Stimulated activated naive B cell treated with anti-CD40 and anti-IgM and Interleukin-4, amounts not matched to agents 10 μg/mL and 1 μg/mL and 100 μg/mL, for 72 hours (primary cell): ENCODE results near the gene ITGB1BP1.
"Not testable (repeated sequence)": the region's sequence is repeated elsewhere in the genome, so short reads cannot be mapped to it uniquely, and the experiment has no call there.

ENCODE experiments used
- ATAC-seq, 2 donors: fragments of 150-1000 bp; cut with Tn5 transposase; replicated peaks; 2 replicates each; pipeline ENCODE4 v1.10.0; 2021; ENCODE audit warnings: moderate library complexity in 1 of 2
- DNase-seq: peaks from one replicate; pipeline ENCODE4 v3.0.0; 2021
- H3K27ac Mint-ChIP-seq: one replicate; pipeline ENCODE4 v1.8.0; 2022; ENCODE audit warnings: mild to moderate bottlenecking, mixed read lengths
- H3K27me3 Mint-ChIP-seq, 2 donors: one replicate each; pipeline ENCODE4 v1.8.0; 2022; ENCODE audit warnings: mixed read lengths in 2 of 2
- H3K36me3 Mint-ChIP-seq, 2 donors: one replicate each; pipeline ENCODE4 v1.8.0; 2022; ENCODE audit warnings: mixed read lengths in 2 of 2, mild to moderate bottlenecking in 1 of 2
- H3K4me1 Mint-ChIP-seq, 2 donors: one replicate each; pipeline ENCODE4 v1.8.0; 2022; ENCODE audit warnings: mixed read lengths in 2 of 2, mild to moderate bottlenecking in 1 of 2
- H3K4me3 Mint-ChIP-seq, 2 donors: one replicate each; pipeline ENCODE4 v1.8.0; 2022; ENCODE audit warnings: mild to moderate bottlenecking in 2 of 2, mixed read lengths in 2 of 2, moderate library complexity in 1 of 2
- H3K9me3 Mint-ChIP-seq, 2 donors: one replicate each; pipeline ENCODE4 v1.8.0; 2022; ENCODE audit warnings: mixed read lengths in 2 of 2, mild to moderate bottlenecking in 1 of 2

ITGB1BP1 gene

DNA sequence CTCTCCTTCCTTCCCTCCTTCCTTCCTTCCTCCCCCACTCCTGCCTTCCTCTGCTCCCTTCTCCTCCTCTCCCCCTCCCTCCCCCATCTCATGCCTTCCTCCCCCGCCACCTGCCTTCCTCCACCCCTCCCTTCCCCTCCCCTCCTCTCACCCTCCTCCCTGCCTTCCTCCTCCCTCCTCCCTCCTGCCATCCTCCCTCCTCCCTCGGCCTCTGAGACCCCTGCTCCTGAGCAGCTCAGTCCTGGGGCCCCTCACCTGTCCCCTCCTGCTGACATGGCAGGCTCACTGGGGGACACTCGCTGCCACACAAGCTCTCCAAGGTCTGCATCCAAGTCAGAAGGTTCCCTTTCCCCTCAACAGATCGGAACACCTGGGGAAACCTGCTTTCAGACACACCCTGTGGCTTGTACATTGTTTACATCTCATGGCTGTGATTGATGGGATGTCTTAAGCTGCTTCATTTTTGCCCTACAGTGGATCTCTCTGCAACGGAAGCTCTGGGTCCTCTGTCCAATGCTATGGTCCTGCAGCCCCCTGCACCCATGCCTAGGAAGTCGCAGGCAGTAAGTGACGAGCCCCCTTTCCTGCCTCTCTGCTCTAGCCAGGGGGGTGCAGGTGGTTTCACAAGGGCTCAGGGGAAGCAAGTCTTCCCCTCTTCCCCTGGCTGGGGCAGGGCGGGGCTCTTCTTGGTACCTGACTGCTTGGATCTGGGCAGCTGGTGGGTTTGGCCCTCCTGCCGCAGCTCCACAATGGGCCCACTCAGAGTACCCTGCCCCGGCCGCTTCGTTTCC lies 22.9 kb downstream of the ITGB1BP1 start:
- H3K27ac Mint-ChIP-seq: peak overlapping the region; percentile 37
- peaks cover 0 to 6% of the 10 kb centered on the region in 2 donors for H3K36me3 Mint-ChIP-seq
- DNase-seq (no peak), ATAC-seq (no peak)
- no peak overlapping the region for H3K4me3 Mint-ChIP-seq
- H3K9me3 Mint-ChIP-seq: no peaks in the 10 kb centered on the region
- peaks cover 9 to 12% of the 10 kb centered on the region in 2 donors for H3K4me1 Mint-ChIP-seq
- H3K27me3 Mint-ChIP-seq: peaks cover 0 to 9% of the 10 kb centered on the region in 2 donors

DNA sequence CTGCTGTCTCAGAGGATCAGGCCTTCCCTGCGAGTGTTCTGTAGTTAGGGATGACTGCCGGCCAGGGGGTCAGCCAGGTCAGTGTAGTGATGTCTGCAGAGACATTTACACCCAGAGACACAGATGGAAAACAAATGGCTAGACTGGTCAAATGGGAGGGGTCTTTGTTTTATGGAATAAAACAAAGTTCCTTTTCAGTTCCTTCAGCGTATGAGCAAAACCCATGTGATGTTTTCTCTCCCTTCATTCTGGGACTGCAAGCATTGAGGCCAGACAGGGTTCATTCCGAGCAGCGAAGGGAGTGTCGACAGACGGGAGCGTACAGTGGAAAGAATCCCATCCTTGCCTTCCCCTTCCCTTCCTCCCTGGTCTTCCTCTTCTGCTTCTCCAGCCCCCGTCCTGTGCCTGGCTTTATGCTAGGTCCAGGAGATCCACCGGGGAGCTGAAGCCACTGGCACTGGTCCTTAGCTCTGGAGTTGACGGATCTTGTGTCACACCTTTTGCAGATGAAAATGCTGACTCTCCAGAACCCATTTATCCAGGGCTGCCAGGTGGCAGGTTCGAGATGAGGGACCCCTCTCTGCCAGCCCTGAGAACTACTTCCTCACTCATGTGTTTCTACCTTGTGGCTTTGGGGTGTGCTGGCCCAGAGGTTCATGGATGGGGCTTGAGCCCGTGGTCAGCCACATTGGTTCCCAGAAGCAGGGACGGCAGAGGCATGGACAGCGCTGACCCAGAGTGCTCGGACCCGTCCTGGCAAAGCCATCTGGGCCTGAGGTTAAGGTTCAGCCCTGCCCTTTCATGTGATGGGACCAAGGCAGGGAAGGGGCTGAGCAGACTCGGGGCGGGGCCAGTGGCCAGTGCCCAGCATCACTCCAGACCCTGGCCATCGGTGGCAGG lies 24.2 kb downstream of the ITGB1BP1 start:
- no peak for DNase-seq
- H3K4me3 Mint-ChIP-seq: no peak overlapping the region
- peaks cover 0 to 6% of the 10 kb centered on the region in 2 donors for H3K36me3 Mint-ChIP-seq
- ATAC-seq: no peak
- no peaks in the 10 kb centered on the region for H3K9me3 Mint-ChIP-seq
- H3K27ac Mint-ChIP-seq: no peak overlapping the region
- peaks cover 9 to 12% of the 10 kb centered on the region in 2 donors for H3K4me1 Mint-ChIP-seq
- H3K27me3 Mint-ChIP-seq: peaks cover 0 to 9% of the 10 kb centered on the region in 2 donors

DNA sequence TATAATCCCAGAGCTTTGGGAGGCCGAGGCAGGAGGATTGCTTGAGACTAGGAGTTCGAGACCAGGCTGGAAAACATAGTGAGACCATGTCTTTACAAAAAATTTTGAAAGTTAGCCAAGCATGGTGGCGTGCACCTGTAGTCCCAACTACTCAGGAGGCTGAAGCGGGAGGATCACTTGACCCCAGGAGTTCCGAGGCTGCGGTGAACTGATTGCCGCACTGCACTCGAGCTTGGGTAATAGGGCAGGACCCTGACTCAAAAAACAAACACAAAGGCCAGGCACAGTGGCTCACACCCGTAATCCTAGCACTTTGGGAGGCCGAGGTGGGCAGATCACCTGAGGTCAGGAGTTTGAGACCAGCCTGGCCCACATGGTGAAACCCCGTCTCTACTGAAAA lies 25.1 kb downstream of the ITGB1BP1 start:
- not testable (repeated sequence) for H3K9me3 Mint-ChIP-seq, ATAC-seq, DNase-seq, H3K27ac Mint-ChIP-seq, H3K36me3 Mint-ChIP-seq, H3K27me3 Mint-ChIP-seq, H3K4me3 Mint-ChIP-seq
- peaks cover 9 to 12% of the 10 kb centered on the region in 2 donors for H3K4me1 Mint-ChIP-seq

DNA sequence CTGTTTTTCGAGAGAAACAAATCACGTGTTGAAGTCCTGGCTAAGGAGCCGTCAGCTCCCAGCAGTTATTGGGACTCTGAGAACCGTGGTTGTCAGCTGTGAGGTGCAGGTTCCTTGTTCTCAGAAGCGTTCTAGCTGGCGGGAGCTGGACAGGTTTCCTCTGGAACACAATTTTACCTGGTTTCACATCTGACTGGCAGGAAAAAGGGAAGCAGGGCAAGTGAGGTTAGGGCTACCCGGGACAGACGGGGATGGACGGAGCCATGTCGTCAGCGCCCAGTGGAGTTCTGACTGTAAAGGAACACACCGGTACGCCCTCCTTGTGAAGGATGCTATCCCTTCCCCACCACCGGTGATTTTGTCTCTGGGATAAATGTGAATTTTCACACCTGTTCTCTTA lies 26.1 kb downstream of the ITGB1BP1 start:
- H3K4me1 Mint-ChIP-seq: peaks cover 6 to 12% of the 10 kb centered on the region in 2 donors
- H3K27ac Mint-ChIP-seq: no peak overlapping the region
- no peaks in the 10 kb centered on the region for H3K36me3 Mint-ChIP-seq
- ATAC-seq (no peak), DNase-seq (no peak)
- H3K4me3 Mint-ChIP-seq: no peak overlapping the region
- peaks cover 0 to 9% of the 10 kb centered on the region in 2 donors for H3K27me3 Mint-ChIP-seq
- H3K9me3 Mint-ChIP-seq: no peaks in the 10 kb centered on the region

DNA sequence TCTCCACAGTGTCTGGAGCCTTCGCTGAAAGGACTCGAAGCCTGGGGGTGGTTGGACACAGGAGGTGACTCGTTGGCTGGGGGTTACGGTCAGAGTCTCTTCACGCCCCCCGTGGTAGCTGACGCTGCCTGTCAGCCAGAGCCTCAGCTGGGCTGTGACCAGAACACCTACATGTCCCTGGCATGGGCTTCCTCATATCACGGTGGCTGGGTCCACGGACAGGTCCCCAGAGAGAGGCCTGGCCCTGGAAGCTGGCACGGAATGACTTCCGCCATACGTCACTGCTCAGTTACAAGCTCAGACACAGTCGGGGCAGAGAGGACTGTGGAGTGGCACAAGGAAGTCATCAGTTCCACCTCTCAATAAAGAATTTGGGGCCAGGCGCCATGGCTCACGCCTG lies 28.5 kb downstream of the ITGB1BP1 start:
- no peak overlapping the region for H3K27ac Mint-ChIP-seq

DNA sequence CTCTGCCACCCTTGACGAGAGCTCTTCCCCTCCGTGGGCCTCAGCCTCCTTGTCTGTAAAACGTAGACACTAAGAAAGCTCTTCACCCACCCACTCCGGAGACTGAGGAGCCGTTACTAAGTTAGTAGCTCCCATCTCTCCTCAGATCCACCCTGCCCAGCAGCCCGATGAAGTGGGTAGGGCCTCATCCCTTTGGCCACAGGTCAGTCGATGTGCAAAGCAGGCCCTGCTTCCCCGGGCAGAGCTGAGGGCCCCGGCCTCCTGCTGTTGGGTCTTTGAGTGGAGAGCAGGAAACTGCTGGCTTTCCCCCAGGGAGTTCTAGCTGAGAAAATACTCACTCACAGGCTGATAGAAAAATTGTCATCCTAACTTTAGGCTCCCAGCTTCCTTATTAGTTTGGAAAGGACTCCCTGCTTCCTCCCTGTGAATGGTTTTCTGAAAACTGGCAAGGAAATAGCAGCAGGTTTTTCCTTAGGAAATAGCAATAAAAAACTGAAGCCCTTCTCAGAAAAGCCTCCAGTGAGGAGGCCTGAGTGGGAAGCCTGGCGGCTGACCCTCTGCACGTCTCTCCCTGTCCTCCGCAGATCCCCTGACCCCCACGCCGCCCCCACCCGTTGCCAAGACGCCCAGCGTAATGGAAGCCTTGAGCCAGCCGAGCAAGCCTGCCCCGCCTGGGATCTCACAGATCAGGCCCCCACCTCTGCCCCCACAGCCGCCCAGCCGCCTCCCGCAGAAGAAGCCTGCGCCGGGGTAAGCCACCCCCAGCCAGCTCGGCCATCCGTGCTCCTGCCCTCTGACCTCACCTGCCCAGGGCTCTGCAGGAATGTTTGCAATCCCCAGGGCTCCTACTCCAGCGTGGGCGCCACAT lies 30.2 kb downstream of the ITGB1BP1 start:
- Mint-ChIP-seq H3K36me3 (no peaks in the 10 kb centered on the region), H3K4me1 (no peaks in the 10 kb centered on the region), H3K27me3 (no peaks in the 10 kb centered on the region), H3K9me3 (no peaks in the 10 kb centered on the region), H3K4me3 (no peak overlapping the region), H3K27ac (no peak overlapping the region)
- no peak for DNase-seq
- ATAC-seq: no peak

More for the DNA sequence above, 28.5 kb downstream of the ITGB1BP1 start:
- no peaks in the 10 kb centered on the region for H3K4me1 Mint-ChIP-seq
- no peaks in the 10 kb centered on the region for H3K27me3 Mint-ChIP-seq
- no peak for ATAC-seq
- H3K36me3 Mint-ChIP-seq: no peaks in the 10 kb centered on the region
- no peak overlapping the region for H3K4me3 Mint-ChIP-seq
- no peaks in the 10 kb centered on the region for H3K9me3 Mint-ChIP-seq
- DNase-seq: no peak

DNA sequence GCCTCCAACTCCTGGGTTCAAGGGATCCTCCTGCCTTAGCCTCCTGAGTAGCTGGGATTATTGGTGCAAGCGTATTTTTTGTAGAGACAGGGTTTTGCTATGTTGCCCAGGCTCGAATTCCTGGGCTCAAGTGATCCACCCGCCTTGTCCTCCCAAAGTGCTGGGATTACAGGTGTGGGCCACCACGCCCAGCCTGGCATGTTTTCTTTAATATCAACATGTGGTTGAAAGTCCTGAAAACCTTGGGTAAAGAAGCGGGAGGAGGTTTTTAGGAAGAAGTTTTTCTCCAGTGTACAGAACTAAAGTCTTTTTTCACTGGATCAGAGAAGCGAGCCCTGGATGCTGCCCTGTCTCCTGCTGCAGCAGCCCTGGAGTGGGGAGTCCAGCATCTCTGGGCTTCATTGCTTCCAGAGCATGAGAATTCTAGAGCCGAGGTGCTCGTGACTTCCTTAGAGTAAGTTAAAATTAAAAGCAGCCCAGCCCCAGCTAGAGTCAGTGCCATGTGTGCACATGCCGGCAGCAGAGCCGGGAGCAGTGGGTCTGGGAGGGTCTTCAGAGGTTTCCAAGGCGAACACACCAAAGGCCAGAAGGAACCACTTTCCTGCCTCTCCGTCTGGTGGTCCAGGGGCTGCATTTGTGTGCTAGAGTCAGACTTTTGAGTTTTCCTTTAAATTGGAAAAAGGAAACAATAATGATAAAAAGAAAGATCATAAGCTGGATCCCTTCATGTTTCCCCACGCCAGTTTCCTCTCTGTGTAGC lies 31.2 kb downstream of the ITGB1BP1 start:
- ATAC-seq (no peak), DNase-seq (no peak)
- H3K4me3 Mint-ChIP-seq: no peak overlapping the region
- H3K9me3 Mint-ChIP-seq: peaks cover 5% of the 10 kb centered on the region in 2 donors
- H3K27me3 Mint-ChIP-seq: no peaks in the 10 kb centered on the region
- no peaks in the 10 kb centered on the region for H3K4me1 Mint-ChIP-seq
- H3K27ac Mint-ChIP-seq: no peak overlapping the region
- H3K36me3 Mint-ChIP-seq: peaks cover 0 to 3% of the 10 kb centered on the region in 2 donors

DNA sequence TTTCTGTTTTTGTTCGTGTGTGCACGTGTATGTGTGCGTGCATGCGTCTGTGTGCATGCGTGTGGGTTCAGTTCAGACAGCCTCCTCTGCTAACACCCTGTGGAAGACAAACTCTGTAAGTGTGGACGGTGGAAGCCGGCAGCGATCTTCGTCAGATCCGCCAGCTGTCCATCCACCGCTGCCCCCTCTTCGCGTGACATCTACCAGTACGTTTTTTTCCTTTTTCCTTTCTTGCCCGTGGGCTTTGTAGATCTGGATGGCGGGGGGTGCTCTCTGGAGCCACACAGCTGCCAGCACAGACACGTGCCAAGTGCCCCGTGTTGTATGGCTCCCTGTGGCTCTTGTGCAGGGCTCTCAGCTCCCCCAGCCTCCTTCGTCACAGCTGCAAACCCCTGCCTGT lies 32.3 kb downstream of the ITGB1BP1 start:
- Mint-ChIP-seq H3K36me3 (peaks cover 0 to 3% of the 10 kb centered on the region in 2 donors), H3K27ac (no peak overlapping the region), H3K4me3 (no peak overlapping the region), H3K27me3 (no peaks in the 10 kb centered on the region), H3K4me1 (no peaks in the 10 kb centered on the region), H3K9me3 (peaks cover 5% of the 10 kb centered on the region in 2 donors)
- ATAC-seq (no peak), DNase-seq (no peak)

DNA sequence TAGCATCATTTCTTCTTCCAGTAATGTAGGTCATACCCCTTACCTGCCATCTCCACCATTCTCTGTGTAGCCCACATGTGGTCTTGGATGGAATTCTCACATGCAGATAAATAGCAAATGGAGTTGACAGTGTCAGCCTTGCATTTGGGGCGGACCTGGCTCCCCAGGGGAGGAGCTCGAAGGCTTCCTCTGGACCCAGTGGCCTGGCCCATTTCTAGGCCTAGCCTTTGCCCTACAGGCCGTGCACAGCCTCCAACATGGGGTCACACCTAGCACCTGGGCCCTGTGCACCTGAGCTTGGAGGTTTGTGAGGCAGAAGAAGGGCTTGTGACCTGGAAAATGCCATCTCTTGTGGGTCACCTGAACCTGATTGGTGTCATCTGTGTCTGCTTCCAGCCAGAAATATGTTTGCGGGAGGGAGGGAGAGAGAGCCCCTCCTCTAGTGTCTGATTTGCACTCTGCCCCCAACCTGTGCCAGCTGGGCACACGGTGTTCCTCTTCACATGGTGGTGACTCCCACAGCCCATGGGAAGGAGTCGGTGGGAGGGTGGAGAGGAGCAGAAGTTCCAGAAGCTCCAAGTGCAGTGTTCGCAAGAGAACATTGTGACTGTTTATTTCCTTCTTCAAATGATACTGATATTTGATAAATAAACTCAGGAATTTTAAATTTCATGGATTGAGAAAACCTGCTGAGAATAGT lies 33.0 kb downstream of the ITGB1BP1 start:
- H3K9me3 Mint-ChIP-seq: peaks cover 5% of the 10 kb centered on the region in 2 donors
- DNase-seq (no peak), ATAC-seq (no peak)
- H3K4me1 Mint-ChIP-seq: no peaks in the 10 kb centered on the region
- H3K36me3 Mint-ChIP-seq: peaks cover 0 to 3% of the 10 kb centered on the region in 2 donors
- no peaks in the 10 kb centered on the region for H3K27me3 Mint-ChIP-seq
- H3K27ac Mint-ChIP-seq: no peak overlapping the region
- no peak overlapping the region for H3K4me3 Mint-ChIP-seq

DNA sequence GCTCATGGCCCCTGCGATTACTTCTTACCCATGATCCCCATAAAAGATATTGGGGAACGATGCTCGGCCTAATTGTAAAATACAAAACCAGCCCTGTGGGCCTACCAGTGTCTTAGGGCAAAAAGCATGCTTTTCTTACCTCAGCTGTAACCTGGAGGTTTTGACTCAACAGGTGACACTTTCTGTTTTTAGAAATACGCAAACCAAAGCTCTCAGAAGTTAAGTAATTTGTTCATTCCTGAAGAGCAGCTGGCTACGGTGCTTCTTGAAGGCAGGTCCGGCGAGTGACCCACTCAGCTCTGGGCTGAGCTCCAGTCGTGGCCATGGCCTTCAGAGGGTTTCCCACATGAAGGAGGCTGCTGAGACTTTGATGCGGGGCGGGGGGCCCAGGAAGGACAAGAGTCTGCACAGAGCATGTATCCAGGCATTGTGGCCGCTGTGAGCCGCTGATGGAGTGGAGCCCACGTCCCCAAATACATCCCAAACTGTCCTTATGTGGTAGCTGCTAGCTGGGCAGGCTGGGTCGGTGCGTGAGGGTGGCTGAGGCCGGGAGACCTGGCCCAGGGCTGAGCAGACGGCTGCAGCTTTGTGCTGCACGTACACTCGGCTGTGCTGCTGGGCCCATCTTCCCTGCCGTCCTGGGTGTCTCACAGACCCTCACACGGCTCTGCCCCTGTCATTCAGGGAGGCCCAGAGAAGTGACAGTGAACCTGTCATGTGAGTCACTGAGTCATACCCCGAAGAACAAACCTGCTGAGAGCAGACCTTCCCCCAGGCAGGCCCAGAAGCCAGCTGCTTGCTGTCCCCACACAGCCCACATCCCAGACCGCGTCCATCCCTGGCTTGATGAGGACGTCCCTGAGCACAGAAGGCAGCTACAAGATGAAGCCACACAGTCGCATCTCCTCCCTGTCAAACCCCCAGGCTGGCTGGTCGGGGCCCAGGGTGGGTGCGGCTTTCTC lies 34.1 kb downstream of the ITGB1BP1 start:
- ATAC-seq (no peak), DNase-seq (no peak)
- Mint-ChIP-seq H3K27ac (no peak overlapping the region), H3K9me3 (peaks cover 5% of the 10 kb centered on the region in 2 donors), H3K4me1 (no peaks in the 10 kb centered on the region), H3K27me3 (no peaks in the 10 kb centered on the region), H3K4me3 (no peak overlapping the region), H3K36me3 (peaks cover 0 to 3% of the 10 kb centered on the region in 2 donors)

DNA sequence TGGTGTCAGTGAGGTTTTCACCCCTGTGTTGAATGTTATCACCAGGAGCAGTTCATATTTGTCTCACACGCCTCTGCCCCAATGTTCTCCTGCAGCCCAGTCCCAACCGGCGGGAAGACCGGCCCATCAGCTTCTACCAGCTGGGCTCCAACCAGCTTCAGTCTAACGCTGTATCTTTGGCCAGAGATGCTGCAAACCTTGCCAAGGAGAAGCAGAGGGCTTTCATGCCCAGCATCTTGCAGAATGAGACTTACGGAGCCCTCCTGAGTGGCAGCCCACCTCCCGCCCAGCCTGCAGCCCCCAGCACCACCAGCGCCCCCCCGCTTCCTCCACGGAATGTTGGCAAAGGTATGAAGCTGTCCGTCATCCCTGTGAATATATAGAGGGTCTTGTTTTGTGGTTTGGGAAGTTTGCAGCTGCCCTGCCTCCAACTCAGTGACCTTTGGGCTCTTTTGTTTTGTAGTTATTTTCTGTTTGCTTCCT lies 35.1 kb downstream of the ITGB1BP1 start:
- H3K27ac Mint-ChIP-seq: no peak overlapping the region
- no peak for ATAC-seq
- no peak overlapping the region for H3K4me3 Mint-ChIP-seq
- peaks cover 5% of the 10 kb centered on the region in 2 donors for H3K9me3 Mint-ChIP-seq
- H3K36me3 Mint-ChIP-seq: peaks cover 0 to 3% of the 10 kb centered on the region in 2 donors
- H3K27me3 Mint-ChIP-seq: no peaks in the 10 kb centered on the region
- H3K4me1 Mint-ChIP-seq: no peaks in the 10 kb centered on the region
- DNase-seq: no peak

DNA sequence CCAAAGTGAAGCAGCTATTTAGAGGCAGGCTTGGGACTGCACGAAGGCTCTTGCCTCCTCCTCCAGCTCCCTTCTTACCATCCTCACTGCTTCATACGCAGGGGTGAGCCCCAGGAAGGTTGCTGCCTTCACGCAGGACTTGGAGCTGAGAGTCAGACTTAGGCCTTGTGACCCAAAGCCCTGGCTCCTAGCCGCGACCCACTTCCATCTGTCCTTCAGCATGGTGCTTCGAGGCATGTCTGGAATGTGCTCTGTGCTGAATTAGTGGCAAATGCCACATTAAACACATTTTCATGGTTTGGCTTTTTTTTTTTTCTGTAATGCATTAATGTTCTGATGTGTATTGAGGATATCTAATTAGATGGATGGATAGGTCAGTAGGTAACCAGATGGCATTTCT lies 37.5 kb downstream of the ITGB1BP1 start:
- Mint-ChIP-seq H3K27ac (no peak overlapping the region), H3K4me3 (no peak overlapping the region), H3K27me3 (no peaks in the 10 kb centered on the region), H3K9me3 (peaks cover 5% of the 10 kb centered on the region in 2 donors), H3K4me1 (no peaks in the 10 kb centered on the region), H3K36me3 (peaks cover 0 to 3% of the 10 kb centered on the region in 2 donors)
- ATAC-seq: no peak
- no peak for DNase-seq
